SH-SY5Y (cell line): Measurements from ENCODE around the gene ODAD3.

Experiments used
- GATA2 ChIP-seq: IDR thresholded peaks from 2 replicates; pipeline ENCODE4 v1.6.1; 2011; ENCODE audit warnings: mild to moderate bottlenecking, low read depth, low read length
- GATA3 ChIP-seq: IDR thresholded peaks from 2 replicates; pipeline ENCODE4 v1.6.1; 2011; ENCODE audit warnings: low read depth, mild to moderate bottlenecking, low read length, moderate library complexity

The ODAD3 gene

DNA sequence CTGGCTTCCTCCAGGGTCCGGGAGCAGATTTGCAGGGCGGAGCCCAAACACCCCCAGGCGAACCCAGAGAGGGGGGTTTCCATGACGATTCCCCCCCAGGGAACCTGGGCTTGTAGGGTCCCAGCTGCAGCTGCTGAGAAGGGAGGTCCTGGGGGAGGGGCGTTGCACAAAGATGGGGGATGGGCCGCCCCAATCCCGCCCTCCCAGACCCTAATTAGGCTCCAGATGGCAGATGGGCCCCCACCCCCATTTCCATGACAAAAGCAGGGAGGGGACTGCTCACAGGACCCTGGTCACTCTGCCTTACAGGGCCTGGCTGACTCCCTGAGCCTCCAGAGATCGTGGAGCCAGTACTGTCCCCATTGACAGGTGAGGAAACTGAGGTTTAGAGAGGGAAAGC lies 30.7 kb upstream of the ODAD3 start:
- no peak for TF ChIP-seq GATA2
- no peak for TF ChIP-seq GATA3

DNA sequence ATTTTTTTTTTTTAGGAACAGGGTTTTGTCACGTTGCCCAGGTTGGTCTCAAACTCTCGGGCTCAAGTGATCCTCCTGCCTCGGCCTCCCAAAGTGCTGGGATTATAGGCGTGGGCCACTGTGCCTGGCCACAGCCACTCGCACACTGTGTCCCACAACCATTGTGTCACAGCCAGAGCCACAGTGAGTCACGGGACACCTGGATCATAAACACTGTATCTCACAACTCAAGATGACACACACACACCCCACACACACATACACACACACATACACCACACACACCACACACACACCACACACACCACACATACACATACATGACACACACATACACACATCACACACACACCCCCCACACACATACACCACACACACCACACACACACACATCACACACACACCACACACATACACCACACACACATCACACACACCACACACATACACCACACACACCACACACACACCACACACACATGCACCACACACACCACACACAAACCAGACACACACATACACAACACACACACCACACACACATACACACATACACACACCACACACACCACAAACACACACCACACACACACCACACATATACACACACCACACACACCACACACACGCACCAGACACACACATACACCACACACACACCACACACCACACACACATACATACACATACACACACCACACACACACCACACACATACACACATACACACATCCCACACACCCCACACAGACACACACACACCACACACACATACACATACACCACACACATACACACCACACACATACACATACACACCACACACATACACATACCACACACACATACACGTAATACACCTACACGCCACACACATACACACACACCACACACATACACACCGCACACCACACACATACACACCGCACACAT lies 29.7 kb upstream of the ODAD3 start:
- TF ChIP-seq GATA3 (no peak), GATA2 (no peak)

DNA sequence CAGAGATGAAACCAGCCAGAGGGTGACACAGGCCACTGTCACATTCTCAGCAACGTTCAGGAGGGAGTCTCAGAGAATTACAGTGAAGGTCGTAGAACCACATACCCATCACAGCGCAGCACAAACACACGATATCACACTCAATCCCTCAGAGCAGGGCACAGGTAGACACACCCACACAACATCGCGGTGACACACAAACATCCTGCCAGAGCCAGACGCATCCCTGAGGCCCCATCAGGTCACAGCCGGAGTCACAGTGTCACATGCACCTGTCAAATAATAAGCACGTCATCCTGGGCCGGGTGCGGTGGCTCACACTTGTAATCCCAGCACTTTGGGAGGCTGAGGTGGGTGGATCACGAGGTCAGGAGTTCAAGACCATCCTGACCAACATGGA lies 28.5 kb upstream of the ODAD3 start:
- TF ChIP-seq GATA2: no peak
- TF ChIP-seq GATA3: no peak

DNA sequence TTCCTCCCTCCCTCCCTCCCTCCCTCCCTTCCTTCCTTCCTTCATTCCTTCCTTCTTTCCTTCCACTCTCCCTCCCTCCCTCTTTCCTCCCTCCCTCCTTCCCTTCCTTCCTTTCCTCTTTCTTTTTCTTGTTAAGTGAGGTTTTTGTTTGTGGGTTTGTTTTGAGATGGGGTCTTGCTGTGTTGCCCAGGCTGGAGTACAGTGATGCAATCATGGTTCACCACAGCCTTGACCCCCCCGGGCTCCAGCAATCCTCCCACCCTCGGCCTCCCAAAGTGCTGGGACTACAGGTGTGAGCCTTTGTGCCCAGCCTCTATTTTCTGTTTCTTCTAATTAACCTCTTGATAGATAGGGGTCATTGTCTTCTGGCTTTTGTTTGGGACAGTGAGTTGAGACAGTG lies 26.5 kb upstream of the ODAD3 start:
- TF ChIP-seq GATA3: no peak
- TF ChIP-seq GATA2: no peak

DNA sequence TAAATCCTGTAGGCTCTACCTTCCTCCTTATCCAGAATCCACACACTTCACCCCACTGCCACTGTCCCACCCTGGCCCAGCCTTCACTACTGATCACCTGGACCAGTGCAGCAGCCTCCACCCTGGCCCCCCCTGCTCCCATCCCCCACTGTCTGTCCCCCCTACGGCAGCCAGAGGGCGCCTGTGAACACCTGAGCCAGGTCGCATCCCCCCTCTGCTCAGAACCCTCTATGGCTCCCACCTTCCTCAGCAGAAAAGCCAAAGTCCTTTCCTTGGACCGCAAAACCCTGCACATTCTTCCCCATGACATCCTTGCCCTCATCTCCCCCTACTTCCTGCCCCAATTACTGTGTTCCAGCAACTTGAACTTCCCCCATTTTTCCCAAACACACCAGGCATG lies 25.3 kb upstream of the ODAD3 start:
- TF ChIP-seq GATA2 (no peak), GATA3 (no peak)

DNA sequence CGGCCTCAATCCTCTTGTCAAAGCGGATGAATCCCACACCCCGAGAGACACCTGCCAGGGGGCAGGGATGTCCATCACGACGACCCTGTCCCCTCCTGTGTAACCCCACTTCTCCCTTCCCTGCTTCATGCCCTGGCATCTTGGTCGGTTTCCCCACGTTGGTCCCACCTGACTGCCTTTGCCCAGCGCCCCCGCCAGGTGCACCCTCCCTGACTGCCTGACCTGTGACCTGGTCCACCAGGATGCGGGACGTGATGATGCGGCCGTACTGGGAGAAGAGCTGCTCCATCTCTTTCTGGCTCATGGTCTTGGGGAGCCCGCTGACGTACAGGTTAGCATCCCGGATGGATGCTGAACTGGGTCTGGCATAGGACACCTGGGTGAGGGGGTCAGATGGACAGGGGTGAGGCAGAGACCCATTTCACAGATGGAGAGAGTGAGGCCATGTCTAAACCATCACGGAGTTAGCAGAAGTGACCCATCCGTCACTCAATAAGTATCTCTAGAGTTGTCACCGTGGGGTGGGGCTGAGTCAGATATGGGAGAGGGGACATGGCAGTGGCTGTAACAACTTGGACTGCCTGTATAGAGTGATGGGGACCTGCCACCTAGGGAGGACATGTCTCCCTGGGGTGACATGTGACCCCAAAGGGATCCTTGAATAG lies 23.4 kb upstream of the ODAD3 start:
- TF ChIP-seq GATA3 (no peak), GATA2 (no peak)

DNA sequence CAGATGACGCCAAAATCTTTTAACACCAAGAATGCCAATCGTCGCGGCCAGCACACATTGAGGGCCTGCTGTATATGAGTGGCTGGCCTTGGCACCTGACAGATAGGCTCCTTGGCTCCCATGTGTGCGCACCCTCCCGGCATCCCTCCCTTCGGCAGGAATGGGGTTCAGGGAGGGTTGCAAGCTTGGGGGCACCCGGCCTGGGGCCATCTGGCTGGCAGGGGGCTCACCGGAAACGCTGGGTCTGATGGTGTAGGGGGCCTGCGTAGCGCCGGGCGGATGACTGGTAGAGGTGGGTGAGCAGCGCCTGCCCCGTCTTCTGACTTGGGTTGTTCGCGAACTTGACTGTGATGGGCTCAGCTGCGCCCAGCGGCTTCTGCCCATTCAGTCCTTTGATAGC lies 22.9 kb upstream of the ODAD3 start:
- TF ChIP-seq GATA2 (no peak), GATA3 (no peak)

DNA sequence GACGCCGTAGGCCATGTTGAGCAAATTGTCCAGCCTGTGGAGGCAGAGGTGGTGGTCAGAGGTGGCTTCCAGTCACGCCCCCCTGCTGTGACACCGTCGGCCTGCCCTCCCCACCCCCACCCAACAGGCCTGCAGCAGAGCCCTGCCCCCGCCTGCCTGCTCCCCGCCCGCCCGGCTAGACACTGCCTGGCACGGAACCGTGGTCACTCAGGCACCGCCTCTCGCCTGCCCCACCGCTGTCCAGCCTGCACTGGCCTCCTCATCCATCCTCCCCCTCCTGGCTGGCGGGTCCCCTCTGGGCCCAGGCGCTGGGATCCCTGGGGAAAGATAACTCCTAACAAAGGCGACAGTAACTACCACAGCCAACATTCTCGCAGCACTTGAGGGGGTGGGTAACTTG lies 22.2 kb upstream of the ODAD3 start:
- TF ChIP-seq GATA3 (no peak), GATA2 (no peak)

DNA sequence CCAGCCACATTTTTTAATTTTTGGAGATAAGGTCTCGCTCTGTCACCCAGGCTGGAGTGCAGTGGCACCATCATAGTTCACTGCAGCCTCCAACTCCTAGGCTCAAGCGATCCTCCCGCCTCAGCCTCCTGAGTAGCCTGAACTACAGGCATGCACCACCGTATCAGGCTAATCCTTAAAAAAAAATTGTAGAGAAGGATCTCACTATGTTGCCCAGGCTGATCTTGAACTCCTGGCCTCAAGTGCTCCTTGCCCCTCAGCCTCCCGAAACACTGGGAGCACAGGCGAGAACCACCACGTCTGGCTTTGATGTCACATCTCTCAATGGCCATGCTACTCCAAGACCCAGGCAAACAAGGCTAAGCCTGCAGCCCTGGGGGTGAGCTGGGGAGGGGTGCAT lies 21.7 kb upstream of the ODAD3 start:
- no peak for TF ChIP-seq GATA2

DNA sequence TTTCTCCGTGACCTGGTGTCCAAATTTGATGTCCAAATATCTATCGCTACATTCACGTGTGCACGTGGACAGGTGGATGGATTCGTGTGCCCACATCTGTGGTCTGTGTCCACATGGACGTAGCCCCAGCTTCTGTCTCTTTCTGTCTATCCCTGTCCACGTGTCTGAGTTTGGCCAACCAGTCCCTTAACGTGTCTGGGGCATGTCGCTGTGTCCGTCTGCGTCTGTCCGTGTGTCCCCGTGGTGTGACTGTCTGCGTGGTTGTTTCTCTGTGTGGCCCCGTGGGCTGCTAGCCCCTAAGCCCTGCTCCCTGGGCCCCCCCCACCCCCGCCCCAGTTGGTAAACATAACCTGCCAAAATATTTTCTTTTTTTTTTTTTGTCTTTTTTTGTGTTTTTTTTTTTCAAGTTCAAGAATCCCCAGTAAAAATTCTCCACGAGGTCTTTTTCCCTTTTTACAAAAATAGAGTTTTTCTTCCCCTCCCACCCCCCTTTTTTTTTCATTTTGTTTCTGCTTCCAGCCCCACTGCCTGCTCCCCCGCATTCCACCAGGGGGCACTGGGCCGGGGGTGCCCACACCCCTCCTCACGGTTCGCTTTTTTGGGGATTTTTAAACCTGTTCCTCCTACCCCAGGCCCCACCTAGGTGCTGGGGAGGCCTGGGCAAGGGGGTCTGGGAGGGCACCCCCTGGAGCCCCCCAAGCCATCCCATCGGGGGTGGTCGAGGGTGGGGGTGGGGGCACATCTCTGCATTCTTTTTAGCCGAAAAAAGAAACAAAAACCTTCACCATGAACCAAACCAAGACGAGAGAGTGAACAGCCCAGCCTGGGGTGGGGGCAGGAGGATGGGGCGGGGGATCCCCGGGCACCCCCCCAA lies 18.8 kb upstream of the ODAD3 start:
- TF ChIP-seq GATA3 (no peak), GATA2 (no peak)

DNA sequence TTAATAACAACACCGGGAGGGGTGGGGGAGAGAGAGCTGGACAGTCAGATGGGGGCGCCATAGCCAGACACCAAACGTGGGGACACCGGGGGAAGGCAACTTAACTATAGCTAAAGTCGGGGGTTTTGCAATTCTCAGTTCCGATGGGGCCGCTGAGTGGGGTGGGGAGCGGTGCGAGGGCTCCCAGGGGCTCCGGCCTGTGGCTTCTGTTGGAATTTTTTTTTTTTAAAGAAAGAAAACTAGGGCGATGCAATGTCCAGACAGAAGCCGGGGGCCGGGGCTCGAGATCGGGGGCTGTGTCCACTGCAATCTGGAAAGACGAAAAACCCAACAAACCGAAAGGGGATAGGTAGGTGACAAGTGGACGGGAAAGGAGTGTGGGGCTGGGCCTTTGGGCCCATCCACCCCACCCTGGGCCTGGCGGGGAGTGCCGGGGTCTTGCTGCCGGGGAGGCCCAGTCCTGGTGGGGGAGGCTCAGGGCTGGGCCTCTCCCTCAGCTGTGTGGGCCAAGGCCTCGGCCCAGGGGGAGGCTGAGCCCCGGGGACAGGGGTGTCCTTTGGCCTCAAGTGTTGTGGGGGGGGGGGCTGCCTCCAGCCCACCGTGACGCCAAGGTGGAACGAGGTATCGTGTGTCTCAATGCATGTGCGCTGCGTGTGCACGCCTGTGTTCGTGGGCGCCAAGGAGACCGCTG lies 17.8 kb upstream of the ODAD3 start:
- TF ChIP-seq GATA2 (no peak), GATA3 (no peak)

DNA sequence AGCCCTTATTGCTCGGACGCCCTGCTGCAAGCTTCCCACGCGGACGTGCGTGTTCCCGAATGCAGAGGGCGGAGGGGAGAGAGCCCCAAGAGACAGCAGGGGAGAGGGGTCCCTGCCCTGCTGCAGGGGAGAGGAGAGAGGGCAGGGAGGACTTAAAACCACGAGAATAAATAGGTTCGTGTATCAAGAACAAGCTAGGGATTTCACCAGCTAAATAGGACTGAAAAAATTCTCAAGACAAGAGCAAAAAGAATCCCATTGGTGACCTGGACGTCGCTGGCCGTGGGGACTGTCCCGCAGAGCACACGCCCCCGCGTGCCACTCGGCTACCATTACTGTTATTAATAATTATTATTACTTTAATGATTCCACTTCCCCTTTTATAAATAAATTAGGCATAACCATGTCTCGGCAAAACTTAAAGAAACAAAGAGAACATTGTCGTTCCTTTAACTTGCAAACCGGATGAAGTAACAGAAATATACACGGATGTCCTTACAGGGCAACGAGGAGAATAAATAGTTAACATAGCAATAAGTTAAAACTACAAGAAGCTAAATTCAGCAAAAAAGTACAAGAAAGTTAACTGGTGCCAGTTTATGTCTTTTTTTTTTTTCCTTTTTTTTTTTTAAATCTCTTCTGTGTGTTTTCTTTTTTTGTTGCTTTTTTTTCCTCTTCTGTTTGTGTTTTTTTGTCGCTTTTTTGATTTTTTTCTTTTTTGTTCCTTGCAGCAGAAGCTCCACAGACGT lies 17.1 kb upstream of the ODAD3 start:
- TF ChIP-seq GATA3 (no peak), GATA2 (no peak)

DNA sequence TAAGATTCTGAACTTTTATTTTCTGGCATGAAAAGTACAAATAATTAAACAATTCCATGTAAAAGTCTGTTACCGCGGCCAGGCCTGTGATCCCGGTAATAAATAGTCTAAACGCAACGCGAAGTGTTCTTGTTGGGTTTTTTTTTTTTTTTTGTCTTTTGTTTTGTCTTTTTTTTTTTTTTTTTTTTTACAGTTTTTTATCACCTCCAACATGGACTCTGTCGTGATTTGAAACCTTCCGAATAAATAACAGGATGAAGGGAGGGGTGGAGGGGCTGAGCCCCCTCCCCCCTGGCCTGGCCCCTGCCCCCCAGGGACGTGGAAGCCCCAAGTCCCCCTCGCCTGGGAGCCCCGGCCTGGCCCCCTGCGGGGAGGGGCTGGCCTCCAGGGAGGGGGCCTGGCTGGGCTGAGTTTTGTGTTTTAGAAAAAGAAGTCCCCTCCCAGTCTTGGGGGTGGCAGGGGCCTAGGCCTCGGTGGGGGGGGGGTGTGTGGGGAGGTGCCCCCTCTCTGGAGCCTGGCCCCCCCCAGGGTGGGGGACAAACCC lies 16.5 kb upstream of the ODAD3 start:
- TF ChIP-seq GATA2 (no peak), GATA3 (no peak)
